ENCODE results near the gene SIGLEC15. TPM values are rescaled to one million over a fixed set of nuclear protein-coding genes. Genes with fewer than 3 reads are reported as not detected.

The SIGLEC15 gene
- polyA plus RNA-seq, 3 donors: 6.5 to 9.9 (median 7.8) TPM

GRCh38 chr18:45828917-45829811 lies 3.7 kb downstream of the SIGLEC15 start:
- H3K9me3 Mint-ChIP-seq: peaks cover 0 to 3% (median 0%) of the 10 kb centered on the region in 7 donors
- peaks cover 63% of the 10 kb centered on the region for H3K4me1 Mint-ChIP-seq
- Histone ChIP-seq H3K27me3 (ENCODE audit: control insufficient read depth in 2 of 2, insufficient read depth in 2 of 2, low read length in 2 of 2) (no peaks in the 10 kb centered on the region), H3K27ac (ENCODE audit: low read depth in 1 of 2, low read length in 2 of 2) (peak overlapping the region; percentile 92 to 96), H3K4me1 (ENCODE audit: control insufficient read depth in 1 of 2, insufficient read depth in 2 of 2, low read length in 2 of 2) (peaks cover 50 to 53% of the 10 kb centered on the region in 2 donors), H4K20me1 (ENCODE audit: insufficient read depth, low read length) (no peaks in the 10 kb centered on the region), H3K36me3 (replicated peaks in 1 of 2; ENCODE audit: control insufficient read depth in 1 of 2, insufficient read depth in 2 of 2, low read length in 2 of 2) (no peaks in the 10 kb centered on the region), H3K4me3 (replicated peaks in 1 of 3; ENCODE audit: low read depth in 2 of 3, low read length in 3 of 3) (peak overlapping the region; percentile 44 to 78 (median 61)), H3K4me2 (replicated peaks; ENCODE audit: extremely low read depth, low read length, poor library complexity, severe bottlenecking) (peak overlapping the region; percentile 87), H3K79me2 (ENCODE audit: insufficient read depth, low read length) (peaks cover 11% of the 10 kb centered on the region), H3K9me3 (replicated peaks in 1 of 2; ENCODE audit: control insufficient read depth in 1 of 2, insufficient read depth in 1 of 2, low read length in 2 of 2) (no peaks in the 10 kb centered on the region), H2AFZ (ENCODE audit: insufficient read depth, low read depth, low read length, poor library complexity, severe bottlenecking) (peak overlapping the region; percentile 91), H3K9ac (ENCODE audit: insufficient read depth, low read length, poor library complexity, severe bottlenecking) (peak overlapping the region; percentile 64)
- TF ChIP-seq CTCF (IDR thresholded peaks at IDR 0.05): no peak
- H3K4me3 Mint-ChIP-seq: peak overlapping the region; percentile 82 to 94
- peak; percentile 52 to 60 (median 55) for DNase-seq
- peaks cover 0 to 6% of the 10 kb centered on the region in 2 donors for H3K36me3 Mint-ChIP-seq
- 4% methylated on average over 3 of the region's 9 CpGs for WGBS (ENCODE audit: insufficient coverage)
- peaks cover 0 to 3% (median 0%) of the 10 kb centered on the region in 3 donors for H3K27me3 Mint-ChIP-seq (ENCODE audit: low read depth in 3 of 3)
- intact Hi-C loops (cut with micrococcal nuclease): no loop called here
- peak overlapping the region; percentile 87 to 98 (median 93) for H3K27ac Mint-ChIP-seq

- peak overlapping the region; percentile 87 for H3K4me2 ChIP-seq (replicated peaks; ENCODE audit: extremely low read depth, low read length, poor library complexity, severe bottlenecking)
- H4K20me1 ChIP-seq (ENCODE audit: insufficient read depth, low read length): no peaks in the 10 kb centered on the region
- H3K27ac ChIP-seq (ENCODE audit: low read depth in 1 of 2, low read length in 2 of 2): peak overlapping the region in 1 of 2 donors; percentile 92
- H2AFZ ChIP-seq (ENCODE audit: insufficient read depth, low read depth, low read length, poor library complexity, severe bottlenecking): peak overlapping the region; percentile 91
- H3K36me3 ChIP-seq (replicated peaks in 1 of 2; ENCODE audit: control insufficient read depth in 1 of 2, insufficient read depth in 2 of 2, low read length in 2 of 2): no peaks in the 10 kb centered on the region
- H3K9me3 ChIP-seq (replicated peaks in 1 of 2; ENCODE audit: control insufficient read depth in 1 of 2, insufficient read depth in 1 of 2, low read length in 2 of 2): no peaks in the 10 kb centered on the region
- H3K9me3 Mint-ChIP-seq: peaks cover 0 to 3% (median 0%) of the 10 kb centered on the region in 7 donors
- H3K4me3 Mint-ChIP-seq: peak overlapping the region in 1 of 2 donors; percentile 94
- DNase-seq: no peak
- H3K4me1 ChIP-seq (ENCODE audit: control insufficient read depth in 1 of 2, insufficient read depth in 2 of 2, low read length in 2 of 2): peaks cover 50 to 57% of the 10 kb centered on the region in 2 donors
- peak overlapping the region in 1 of 3 experiments; percentile 78 for H3K4me3 ChIP-seq (replicated peaks in 1 of 3; ENCODE audit: low read depth in 2 of 3, low read length in 3 of 3)
- H3K9ac ChIP-seq (ENCODE audit: insufficient read depth, low read length, poor library complexity, severe bottlenecking): no peak overlapping the region
- intact Hi-C loops (cut with micrococcal nuclease): loop anchor here in 1 of 2 donors (10.0 kb wide), 2 partner anchors 55 to 165 kb away; no protein-coding TSS in a partner anchor
- H3K79me2 ChIP-seq (ENCODE audit: insufficient read depth, low read length): peaks cover 11% of the 10 kb centered on the region
- peaks cover 66% of the 10 kb centered on the region for H3K4me1 Mint-ChIP-seq
- TF ChIP-seq CTCF (IDR thresholded peaks at IDR 0.05): no peak
- H3K27me3 Mint-ChIP-seq (ENCODE audit: low read depth in 3 of 3): peaks cover 0 to 3% (median 3%) of the 10 kb centered on the region in 3 donors
- H3K36me3 Mint-ChIP-seq: peaks cover 0 to 6% of the 10 kb centered on the region in 2 donors
- WGBS (ENCODE audit: insufficient coverage): 87% methylated on average over 9 of the region's 9 CpGs
- H3K27me3 ChIP-seq (ENCODE audit: control insufficient read depth in 2 of 2, insufficient read depth in 2 of 2, low read length in 2 of 2): no peaks in the 10 kb centered on the region
- peak overlapping the region in 4 of 7 donors; percentile 40 to 96 (median 92) for H3K27ac Mint-ChIP-seq
Observed at GRCh38 chr18:45829855-45830254, 4.4 kb downstream of the SIGLEC15 start.
